Dermis blood vessel endothelial cell (primary cell): ENCODE results near the gene U2AF2. TPM values are rescaled to one million over a fixed set of nuclear protein-coding genes. Genes with fewer than 3 reads are reported as not detected.

Experiments
- DNase-seq: peaks from one replicate; pipeline ENCODE4 v3.0.0; 2010
- total RNA-seq: library from RNA; depleted of rRNA; stranded (reverse); fragments of >200 nt; gene quantifications from 2 replicates; pipeline ENCODE4 v1.2.3, GENCODE V29; 2014

Gene U2AF2
- total RNA-seq, 1 donor from 2014 or later = 84.1 TPM

DNA sequence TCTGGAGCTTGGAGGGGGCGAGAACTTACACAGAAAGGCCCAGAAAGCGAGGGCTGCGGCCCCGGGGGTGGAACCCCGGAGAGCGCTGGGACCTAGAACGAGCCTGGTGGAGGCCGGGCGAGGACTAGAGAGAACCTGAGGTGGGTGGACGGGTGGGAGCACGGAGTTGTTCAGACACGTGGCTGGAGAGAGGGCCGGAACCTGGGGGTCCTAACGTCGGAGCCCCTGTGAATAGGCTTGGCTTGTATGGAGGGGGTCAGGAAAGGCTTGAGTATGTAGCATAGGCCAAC lies 11.0 kb upstream of the U2AF2 start:
- DNase-seq = no peak

DNA sequence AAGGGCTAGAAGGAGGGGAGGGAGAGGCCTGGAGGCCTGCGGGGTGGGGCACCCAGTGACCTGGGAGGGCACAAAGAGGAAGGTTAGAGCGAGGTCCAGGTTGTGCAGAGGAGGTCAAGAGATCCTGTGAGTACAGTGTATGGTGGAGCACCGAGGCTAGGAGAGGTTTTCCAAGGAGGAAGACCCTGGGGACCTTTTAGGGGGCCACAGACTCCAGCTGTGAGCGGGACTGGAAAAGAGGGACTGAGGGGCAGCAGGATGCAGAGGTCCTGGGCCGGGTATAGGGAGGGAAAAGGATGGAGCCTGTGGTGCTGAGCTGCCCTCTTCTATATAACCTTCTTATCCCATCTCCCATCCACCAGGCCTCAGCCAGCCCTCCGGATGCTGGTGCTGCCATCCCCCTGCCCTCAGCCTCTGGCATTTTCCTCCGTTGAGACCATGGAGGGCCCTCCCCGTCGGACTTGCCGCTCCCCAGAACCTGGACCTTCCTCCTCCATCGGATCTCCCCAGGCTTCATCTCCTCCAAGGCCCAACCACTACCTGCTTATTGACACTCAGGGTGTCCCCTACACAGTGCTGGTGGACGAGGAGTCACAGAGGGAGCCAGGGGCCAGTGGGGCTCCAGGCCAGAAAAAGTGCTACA lies 10.5 kb upstream of the U2AF2 start:
- no peak for DNase-seq

DNA sequence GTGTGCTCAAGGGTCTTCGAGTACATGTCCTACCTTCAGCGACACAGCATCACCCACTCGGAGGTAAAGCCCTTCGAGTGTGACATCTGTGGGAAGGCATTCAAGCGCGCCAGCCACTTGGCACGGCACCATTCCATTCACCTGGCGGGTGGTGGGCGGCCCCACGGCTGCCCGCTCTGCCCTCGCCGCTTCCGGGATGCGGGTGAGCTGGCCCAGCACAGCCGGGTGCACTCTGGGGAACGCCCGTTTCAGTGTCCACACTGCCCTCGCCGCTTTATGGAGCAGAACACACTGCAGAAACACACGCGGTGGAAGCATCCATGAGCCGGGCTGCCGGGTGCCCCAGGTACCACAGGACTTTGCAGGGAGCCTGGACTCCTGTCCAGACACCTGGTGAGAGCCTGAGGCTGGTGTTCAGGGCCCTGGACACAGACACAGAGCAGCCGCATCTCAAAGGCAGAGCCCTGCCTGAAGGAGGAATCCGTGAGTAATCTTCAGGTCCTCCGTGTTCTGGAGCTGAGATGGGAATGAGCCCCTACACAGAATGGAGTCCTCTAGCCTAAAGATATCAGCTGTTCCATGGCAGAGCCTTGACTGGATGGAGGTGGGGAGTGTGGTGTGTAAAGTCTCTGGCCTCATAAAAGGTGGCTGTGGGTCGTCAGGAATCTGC lies 9.9 kb upstream of the U2AF2 start:
- no peak for DNase-seq

DNA sequence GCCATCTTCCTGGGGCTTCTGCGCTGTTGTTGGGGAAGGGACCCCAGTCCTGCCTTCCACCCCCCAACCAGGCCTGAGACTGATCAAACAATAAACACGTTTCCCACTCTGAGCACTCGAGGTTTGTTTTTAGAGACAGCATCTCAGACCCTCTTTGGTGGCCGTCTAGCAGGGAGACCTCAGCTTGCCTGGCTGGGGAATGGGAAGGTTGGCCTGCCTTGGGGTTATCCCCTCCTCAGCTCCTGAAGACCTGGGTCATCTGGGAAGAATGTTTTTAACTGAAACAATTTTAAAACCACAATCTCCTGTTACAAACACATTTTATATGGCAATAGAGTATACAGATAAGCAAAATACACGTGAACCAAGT lies 9.3 kb upstream of the U2AF2 start:
- DNase-seq = no peak

DNA sequence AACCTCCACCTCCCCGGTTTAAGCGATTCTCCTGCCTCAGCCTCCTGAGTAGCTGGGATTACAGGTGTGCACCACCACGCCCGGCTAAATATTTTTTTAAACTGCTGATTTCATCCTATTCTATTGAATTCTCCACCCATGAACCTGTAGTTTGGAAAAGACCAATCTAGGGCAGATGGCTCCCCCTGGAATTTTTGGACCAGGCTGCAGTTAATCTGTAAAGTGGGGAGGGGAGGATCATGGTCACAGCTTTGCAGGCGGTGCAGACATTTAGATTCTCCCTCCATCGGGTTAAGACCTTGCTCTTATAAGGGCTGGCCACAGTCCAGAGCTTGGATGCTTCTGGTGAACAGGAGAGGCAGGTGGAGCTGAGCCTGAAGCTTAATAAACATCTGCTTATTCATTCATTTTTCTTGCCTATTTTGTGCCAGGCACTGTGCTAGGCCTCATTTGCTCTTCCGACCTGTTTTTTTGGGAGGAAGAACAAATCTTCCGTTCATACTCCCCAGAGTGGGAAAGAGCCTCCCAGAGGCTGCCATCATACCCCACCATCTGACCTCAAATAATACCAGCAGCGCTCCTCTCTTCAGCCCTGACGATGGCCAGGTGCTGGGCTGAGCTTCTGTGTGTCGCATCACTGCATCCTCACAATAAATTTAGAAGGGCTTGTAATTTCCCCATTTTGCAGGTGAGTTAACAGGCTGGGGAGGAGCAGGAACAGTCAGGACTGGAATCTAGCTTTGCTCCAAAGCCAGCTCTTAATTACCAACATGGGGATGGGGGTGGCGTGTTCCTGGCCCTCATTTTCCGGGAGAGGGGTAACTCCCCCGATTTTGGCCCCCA lies 7.7 kb upstream of the U2AF2 start:
- DNase-seq = no peak

DNA sequence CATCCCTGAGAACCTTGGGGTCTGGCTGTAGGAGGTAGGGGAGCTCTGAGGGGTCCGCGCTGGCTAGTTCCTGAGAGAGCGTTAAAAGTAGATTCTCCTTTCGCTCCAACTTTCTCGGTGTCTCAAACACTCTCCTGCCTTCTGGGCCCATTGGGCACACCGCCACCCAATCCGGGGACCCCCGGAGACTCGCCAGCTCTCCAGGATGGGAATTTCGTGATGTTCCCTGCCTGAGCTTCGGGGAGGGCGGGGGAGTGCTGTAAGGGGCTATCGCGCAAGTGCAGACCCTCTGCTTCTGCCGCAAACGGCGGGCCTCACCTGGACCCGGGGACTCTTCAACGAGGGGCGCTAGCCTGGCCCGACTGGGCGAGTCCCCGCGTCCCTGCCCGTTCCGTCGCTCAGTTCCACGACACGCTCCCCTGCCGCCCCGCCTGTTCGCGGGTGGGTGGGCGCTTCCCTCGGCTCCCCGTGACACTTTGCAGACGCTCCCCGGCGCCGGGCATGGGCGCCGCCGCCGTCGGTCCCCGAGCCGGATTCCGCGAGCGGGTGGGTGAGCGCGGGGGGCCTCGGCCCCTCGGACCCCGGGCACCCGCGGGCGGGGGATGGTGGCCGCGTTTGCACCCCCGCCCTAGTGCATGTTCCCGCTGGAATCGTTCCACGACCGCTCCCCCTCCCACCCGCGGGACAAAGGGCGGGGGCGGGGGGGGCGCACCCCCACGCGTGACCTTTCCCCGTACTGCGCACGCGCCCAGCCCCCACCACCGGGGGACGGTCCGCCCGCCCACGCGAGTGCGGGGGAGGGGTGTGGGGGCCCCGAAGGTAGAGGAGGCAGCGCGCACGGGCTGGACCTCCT lies 6.9 kb upstream of the U2AF2 start, which contains the start of gene CCDC106:
Gene CCDC106, plus strand, starts transcription at position 481 of the 853 bp plus-strand sequence. CDS start 835 bp downstream, outside the sequence.
- DNase-seq = peak; percentile 76

DNA sequence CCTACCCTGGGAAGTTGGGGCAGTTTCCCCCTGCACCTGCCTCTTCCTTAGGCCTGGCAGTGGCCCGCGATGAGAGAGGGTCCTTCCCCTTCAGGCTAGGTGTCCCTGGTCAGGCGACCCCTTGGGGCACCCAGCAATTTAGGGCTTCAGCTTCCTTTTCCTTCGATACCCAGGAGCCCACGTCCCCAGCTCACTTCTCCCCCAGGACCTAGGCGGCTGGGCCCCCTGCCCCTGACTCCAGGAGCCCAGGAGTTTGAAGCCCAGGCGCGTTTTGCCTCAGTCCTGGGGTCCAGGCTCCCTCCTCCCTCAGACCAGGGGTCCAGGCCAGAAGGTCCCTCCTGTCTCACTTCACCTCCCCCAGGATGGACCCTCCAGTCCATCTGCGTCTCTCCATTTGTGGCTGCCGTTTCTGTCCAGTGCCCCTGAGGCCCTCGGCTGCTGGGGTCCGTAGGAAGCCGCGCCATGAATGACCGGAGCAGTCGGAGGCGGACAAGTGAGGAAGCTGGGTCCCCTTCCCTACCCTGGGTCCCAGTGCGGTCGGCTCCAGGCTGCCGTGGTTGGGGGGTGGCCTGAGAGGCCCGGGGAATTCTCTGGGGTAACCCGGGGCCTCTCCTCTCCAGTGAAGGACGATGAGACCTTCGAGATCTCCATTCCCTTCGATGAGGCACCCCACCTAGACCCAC lies 6.1 kb upstream of the U2AF2 start:
- peak; percentile 22 for DNase-seq

DNA sequence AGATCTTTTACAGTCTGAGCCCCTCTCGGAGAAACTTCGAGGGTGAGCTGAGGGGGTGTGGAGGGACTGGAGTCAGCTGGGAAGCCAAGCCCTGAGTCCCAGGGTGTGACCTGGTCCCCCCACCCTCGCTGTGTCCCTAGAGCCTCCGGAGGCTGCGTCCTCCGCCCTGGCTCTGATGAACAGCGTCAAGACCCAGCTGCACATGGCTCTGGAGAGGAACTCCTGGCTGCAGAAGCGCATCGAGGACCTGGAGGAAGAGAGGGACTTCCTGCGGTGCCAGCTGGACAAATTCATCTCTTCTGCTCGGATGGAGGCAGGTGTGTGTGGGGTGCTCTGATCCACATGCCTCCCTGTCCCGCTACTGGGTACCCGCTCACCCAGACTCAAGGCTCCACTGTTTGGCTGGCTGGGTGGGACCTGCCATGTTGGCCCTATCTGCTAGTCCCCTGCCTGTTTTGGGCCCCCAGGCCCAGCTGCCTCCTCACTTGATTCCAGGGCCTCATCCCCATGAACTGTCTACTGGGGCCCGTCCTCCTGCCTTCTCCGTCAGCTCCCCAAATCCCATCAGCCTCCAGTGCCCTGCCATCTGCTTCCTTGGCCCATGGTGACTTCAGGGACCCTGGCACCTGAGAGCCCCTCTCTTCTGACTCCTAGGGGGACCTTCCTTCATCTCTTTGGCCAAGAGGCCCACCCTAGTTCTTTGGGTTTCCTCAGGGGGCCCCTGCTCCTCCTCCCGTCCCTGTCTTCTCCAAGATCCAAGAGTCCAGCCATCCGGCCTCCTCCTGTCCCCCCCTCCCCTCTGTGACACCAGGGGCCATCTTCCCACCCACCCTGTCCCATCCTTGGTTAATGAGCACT lies 5.3 kb upstream of the U2AF2 start:
- no peak for DNase-seq

DNA sequence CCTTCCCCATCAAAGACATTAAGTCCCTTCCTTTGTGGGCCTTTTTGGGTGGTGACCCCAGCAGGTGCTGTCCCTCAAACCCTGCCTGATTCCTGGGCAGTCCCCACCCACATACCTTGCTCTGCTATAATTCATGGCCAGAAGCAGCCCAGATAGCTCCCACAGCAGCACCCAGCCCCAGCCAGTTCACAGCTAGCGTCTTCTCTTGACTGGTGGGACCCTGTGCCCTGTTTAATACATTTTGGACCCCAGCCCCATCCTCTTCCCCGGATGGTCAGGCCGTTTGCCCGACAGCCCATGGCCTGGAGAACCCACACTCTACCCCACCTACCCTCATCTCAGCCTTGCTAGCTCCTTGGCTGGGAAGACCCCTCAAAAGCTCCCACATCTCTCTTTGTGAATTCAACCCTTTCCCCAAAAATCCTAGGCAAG lies 4.7 kb upstream of the U2AF2 start:
- no peak for DNase-seq

DNA sequence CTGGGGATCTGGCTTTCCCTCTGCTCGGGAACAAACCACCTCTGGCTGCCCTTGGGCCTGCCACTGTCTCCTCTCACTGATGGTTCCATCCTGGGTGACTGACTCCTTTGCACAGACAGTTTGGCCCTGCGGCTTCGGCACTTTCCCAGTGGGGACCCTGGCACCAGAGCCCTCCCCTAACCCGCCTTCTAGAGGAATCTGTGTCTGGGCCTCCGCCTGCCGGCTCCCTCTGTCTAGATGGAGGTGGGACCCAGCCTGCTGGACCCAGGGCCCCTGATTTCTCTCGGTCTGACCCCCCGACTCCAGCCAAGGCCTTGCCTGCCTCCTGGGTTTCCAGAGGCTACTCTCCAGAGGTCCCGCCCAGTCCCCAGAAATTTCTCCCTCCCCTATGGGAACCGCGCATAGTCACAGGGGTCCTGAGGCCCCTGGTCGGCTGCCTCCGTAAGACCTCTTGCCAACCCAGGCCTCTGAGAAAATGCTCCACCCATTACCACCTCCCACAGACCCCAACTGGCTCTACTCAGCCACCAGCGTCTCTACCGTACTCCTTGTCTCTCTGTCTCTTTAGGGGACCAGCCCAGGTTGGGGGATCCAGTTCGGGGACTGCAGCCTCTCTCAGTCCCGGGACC lies 4.1 kb upstream of the U2AF2 start:
- no peak for DNase-seq

DNA sequence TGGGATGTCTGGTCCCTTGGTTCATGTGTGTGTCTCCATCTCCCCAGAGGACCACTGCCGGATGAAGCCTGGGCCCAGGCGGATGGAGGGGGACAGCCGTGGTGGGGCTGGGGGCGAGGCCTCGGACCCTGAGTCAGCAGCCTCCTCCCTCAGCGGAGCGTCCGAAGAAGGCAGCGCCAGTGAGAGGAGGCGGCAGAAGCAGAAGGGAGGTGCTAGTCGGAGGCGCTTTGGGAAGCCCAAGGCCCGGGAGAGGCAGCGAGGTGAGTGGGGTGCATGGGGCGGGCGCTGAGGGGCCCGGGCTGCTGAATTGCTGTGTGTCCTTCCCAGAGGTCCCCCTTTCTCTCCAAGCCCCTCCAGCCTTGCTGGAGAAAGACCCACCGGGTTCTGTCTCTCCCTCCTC lies 3.6 kb upstream of the U2AF2 start:
- no peak for DNase-seq

DNA sequence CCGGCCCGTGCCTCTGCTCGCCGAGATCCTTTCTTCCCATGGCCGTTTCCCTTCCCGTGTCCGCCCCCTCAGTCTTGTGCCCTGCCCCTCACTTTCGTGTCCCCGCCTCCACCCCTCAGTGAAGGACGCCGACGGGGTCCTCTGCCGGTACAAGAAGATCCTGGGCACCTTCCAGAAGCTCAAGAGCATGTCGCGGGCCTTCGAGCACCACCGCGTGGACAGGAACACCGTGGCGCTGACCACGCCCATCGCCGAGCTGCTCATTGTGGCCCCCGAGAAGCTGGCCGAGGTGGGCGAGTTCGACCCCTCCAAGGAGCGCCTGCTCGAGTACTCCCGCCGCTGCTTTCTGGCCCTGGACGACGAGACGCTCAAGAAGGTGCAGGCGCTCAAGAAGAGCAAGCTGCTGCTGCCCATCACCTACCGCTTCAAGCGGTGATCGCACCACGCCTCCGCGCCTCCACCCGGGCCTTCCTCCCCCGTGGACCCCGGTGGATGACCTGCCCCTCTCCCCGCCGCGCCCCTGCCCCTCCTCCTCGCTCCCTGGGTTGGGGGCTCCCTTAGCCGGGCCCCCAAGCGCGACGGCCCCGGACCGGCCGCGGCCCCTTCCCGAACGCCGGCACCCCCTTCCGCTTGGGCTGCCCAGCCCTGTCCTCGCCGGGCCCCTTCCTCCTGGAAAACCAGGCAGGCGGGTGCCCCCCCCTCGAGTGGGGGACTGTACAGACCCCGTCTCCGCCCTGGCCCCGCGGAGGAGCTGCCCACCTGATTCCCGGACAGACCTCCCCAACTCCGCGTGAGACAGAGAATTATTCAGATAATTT lies 2.3 kb upstream of the U2AF2 start:
- DNase-seq = no peak

DNA sequence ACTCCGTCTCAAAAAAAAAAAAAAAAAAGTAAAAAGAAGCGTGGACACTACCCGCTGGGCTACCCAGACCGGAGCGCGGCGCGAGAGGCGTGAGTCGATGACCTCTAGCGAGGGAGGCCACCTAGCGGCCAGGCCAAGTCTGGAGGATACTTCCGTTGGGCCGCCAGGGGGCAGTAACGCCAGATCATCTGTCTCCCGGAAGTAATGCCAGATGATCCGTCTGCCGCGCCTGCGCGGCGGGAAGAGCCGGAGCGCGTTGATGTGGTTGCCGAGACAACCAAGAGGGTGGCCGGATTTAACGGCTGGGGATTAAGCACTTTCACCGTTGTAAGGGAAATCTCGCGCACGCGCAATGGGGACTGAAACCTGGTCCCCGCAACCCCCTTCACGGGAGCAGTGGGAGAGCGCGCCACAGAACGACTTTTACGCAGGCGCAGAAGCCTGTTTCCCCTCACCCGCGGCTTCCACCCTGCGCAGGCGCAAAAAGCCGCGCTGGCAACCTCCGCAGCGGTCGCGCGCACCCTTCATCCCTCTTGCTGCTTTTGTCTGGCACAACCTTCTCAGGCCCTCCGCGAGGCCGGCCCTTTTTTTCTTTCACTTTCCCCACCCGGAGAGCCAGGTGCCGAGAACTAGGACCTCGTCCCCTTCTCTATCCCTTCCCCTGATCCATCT lies 1.0 kb upstream of the U2AF2 start:
- DNase-seq = peak; percentile 98

DNA sequence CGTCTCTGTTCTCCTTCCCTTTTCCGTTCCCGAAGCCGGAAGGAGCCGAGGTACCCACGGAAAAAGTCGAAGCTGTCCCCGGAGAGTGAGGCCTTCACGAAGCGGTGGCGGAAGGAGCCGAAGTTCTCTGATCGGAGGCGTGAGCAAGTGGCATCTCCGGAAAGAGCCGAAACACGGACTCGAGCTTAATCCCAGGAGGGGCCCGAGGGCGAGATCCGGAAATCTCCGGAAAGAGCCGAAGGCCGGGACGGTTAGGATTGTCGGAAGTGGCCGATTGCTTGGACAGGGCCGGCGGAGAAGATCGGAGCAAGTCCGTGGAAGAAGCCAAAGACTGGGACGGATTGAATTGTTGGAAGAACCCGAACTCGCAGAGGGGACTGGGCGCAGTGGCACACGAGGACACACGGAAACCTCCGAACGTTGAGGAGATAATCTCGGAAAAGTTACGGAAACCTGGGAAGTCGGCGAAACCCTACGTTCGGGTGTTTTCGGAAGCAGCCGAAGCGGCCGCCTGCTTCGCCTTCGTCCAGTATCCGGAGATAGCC lies 440 bp upstream of the U2AF2 start:
- DNase-seq = peak; percentile 100

DNA sequence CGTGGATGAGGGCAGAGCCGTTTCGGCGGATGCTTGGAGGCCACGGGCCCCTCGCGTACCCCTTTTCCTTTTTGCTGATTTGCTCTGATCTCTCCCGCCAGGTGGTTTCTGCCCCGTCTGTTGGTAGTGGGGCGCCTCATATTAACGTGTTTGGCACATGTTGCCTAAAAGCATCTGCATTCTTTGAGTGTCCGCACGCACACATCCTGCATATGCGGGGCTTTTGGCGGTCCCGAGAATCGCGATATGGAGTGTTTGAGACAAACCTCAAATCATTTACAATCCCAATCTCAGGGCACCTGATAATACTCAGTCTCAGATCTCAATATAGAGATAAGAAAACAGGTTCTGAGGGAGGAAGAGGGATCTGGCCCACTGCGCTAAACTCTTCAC lies 809 bp downstream of the U2AF2 start:
- no peak for DNase-seq

DNA sequence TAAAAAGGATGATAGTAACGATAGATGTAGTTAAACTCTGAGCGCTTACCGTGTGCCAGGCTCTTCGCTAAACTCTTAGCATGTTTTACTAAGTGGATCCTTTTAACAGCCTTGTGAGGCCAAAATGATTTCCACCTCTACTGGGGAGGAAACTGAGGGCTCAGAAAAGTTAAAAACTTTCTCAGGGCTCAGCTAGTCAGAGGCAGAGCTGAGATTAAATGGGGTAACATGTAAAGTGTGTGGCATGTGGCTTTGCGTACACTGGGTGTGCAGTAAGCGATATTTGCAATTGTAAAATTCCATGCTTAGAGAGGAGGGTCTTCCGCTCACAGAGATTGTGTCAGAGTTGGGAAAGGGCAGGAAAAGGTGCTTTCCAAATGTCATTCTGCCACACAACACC lies 1.7 kb downstream of the U2AF2 start:
- DNase-seq = no peak

DNA sequence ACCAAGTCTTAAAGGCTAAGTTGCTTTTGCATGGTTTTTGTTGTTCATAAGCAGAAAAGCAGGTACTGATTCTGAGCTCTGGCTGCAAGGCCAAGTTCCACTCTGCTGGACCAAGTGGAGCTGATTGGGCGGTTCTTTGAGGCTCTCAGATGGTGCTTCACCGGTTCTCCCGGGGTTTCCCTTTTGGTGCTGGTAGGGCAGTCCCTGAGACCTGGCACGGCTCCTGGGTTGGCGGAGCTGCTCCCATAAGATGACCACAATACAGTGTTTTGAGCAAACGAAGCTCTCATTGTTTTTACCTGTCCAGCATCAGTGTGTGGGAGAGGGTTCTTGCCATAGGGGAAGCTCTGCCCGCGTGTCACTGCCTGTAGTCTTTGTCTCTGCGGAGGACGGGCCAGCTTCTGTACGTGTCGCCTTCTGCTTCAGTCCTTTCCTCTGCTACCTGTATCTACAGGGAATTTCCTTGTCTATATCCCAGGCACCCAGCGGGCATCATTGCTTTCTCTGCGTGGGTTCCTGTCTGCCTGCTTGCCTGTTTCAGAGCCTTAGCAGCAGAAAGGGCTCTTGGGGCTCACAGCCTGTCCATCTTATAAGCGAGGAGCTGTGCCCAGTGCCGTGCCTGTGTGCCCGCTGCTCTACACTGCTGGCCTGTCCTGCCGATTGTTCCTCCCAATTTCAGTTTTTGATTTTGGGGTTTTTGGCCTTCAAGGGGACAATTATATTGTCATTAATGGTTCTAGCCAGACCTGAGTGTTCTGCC lies 2.3 kb downstream of the U2AF2 start:
- DNase-seq = peak; percentile 37

DNA sequence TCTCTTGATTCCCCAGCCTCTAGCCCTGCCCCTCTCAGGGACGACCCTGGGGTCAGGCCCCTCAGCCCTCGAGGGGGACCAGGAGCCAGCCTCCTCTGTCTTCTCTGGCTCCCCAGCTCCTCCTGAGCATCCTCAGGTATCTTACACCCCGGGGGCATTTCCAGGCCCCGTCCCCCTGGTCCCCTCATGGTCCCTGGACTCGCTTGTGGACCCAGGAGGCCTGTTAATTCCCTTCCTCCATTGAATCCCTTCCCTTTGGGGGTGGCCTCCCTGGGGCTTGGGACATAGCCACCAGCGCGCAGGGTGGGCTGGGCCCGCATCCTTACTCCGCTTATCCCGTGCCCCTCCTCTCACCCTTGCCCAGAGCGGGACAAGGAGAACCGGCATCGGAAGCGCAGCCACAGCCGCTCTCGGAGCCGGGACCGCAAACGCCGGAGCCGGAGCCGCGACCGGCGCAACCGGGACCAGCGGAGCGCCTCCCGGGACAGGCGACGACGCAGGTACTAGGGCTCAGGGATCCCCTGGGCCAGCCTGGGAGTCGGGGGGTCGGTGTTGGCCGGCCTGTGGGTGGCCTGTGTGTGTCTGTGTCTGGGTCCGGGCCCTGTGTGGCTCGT lies 4.1 kb downstream of the U2AF2 start:
- DNase-seq = no peak
